Activated naive CD8-positive, alpha-beta T cell treated with anti-CD3 and anti-CD28 coated beads, Interleukin-2, amount 50 U/mL, for 24 hours (primary cell): ENCODE results near the gene PTPN13.

Experiments used
- ATAC-seq: fragments of 150-1000 bp; cut with Tn5 transposase; one replicate; pipeline ENCODE4 v1.10.0; 2021
- DNase-seq: peaks from one replicate; pipeline ENCODE4 v3.0.0; 2021
- H3K27ac Mint-ChIP-seq: one replicate; pipeline ENCODE4 v1.8.0; 2021; ENCODE audit warnings: mild to moderate bottlenecking, mixed read lengths
- H3K27me3 Mint-ChIP-seq: one replicate; pipeline ENCODE4 v1.8.0; 2021; ENCODE audit warnings: mixed read lengths
- H3K36me3 Mint-ChIP-seq: one replicate; pipeline ENCODE4 v1.8.0; 2021; ENCODE audit warnings: low read depth, mixed read lengths
- H3K4me1 Mint-ChIP-seq: one replicate; pipeline ENCODE4 v1.8.0; 2021; ENCODE audit warnings: mixed read lengths
- H3K4me3 Mint-ChIP-seq: one replicate; pipeline ENCODE4 v1.8.0; 2021; ENCODE audit warnings: mild to moderate bottlenecking, moderate library complexity, mixed read lengths
- H3K9me3 Mint-ChIP-seq: one replicate; pipeline ENCODE4 v1.8.0; 2021; ENCODE audit warnings: mixed read lengths

The PTPN13 gene

DNA sequence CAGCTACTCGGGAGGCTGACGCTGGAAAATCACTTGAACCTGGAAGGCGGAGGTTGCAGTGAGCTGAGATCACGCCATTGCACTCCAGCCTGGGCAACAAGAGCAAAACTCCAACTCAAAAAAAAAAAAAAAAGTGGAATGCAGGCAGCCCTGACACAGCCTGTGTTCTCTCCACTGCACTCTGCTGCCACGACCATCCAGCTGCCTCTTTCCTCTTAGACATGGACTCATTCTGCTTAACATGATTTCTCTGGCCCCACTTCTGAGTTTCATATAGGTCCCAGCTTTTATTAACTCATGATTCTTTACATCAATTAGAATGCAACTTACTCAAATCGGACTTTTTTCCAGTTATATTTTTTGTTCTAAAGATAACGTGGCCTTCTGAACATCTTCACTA is 225.4 kb downstream of the PTPN13 start:
- Mint-ChIP-seq H3K36me3 (no peaks in the 10 kb centered on the region), H3K27me3 (no peaks in the 10 kb centered on the region), H3K4me1 (no peaks in the 10 kb centered on the region), H3K27ac (no peak overlapping the region), H3K9me3 (peaks cover 8% of the 10 kb centered on the region), H3K4me3 (no peak overlapping the region)
- DNase-seq (no peak), ATAC-seq (no peak)

DNA sequence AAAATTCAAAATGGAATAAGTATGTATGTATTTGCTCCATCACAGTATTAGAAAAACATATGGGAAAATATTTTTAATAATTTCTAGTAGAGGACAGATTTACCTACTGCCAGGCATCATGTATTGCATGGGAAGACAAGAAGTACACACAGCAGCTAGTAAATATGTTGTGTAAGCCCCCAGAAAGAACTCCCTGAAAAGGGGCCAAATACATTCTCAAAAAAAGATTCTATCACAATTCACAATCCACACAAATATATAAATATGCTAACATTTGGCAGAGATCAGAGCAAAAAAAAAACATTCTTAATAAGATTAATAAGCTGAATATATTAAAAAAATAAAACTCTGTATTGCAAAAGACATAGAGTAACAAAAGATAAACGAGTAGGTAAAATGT is 227.0 kb downstream of the PTPN13 start:
- ATAC-seq (no peak), DNase-seq (no peak)
- no peak overlapping the region for H3K4me3 Mint-ChIP-seq
- H3K27ac Mint-ChIP-seq: no peak overlapping the region
- no peaks in the 10 kb centered on the region for H3K4me1 Mint-ChIP-seq
- no peaks in the 10 kb centered on the region for H3K27me3 Mint-ChIP-seq
- no peaks in the 10 kb centered on the region for H3K9me3 Mint-ChIP-seq
- H3K36me3 Mint-ChIP-seq: no peaks in the 10 kb centered on the region

DNA sequence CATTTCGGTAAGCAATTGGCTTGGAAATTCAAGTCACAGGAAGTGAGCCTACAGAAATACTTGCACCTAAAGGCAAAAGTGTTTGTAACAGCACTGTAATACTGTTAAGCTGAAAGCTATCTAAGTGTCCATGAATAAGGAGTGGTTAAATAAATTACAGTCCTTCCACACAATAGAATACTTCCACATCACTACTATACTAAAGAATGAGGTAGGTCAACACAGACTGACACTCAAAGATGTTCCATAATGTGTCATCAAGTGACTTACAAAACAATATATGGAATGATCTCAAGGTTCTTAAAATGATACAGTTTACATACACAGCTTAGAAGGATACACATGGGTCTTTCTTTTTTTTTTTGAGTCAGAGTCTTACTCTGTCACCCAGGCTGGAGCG is 228.0 kb downstream of the PTPN13 start:
- DNase-seq: no peak
- no peak for ATAC-seq
- H3K27me3 Mint-ChIP-seq: no peaks in the 10 kb centered on the region
- no peaks in the 10 kb centered on the region for H3K36me3 Mint-ChIP-seq
- no peaks in the 10 kb centered on the region for H3K4me1 Mint-ChIP-seq
- no peak overlapping the region for H3K4me3 Mint-ChIP-seq
- H3K27ac Mint-ChIP-seq: no peak overlapping the region
- H3K9me3 Mint-ChIP-seq: no peaks in the 10 kb centered on the region

DNA sequence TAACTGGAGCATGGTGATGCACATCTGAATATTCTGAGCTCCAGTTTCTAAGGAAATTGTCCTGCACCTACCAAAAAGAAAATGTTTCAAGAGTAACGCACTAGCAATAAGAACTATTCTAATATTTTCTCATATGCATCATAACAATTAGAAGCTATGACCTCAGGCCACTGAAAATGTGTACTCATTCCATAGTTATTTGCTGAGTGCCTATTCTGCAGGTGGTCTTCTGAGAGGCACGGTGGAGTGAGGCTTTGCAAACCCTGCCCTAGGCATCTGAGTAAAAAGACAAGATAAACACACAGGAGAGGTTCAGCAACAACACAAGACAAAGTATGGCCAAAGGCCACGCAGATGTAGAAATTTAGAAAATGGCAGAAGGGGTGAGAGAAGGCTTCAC is 231.4 kb downstream of the PTPN13 start:
- no peak for ATAC-seq
- Mint-ChIP-seq H3K27me3 (no peaks in the 10 kb centered on the region), H3K36me3 (no peaks in the 10 kb centered on the region), H3K27ac (no peak overlapping the region), H3K4me3 (no peak overlapping the region), H3K9me3 (no peaks in the 10 kb centered on the region), H3K4me1 (no peaks in the 10 kb centered on the region)
- DNase-seq: no peak

DNA sequence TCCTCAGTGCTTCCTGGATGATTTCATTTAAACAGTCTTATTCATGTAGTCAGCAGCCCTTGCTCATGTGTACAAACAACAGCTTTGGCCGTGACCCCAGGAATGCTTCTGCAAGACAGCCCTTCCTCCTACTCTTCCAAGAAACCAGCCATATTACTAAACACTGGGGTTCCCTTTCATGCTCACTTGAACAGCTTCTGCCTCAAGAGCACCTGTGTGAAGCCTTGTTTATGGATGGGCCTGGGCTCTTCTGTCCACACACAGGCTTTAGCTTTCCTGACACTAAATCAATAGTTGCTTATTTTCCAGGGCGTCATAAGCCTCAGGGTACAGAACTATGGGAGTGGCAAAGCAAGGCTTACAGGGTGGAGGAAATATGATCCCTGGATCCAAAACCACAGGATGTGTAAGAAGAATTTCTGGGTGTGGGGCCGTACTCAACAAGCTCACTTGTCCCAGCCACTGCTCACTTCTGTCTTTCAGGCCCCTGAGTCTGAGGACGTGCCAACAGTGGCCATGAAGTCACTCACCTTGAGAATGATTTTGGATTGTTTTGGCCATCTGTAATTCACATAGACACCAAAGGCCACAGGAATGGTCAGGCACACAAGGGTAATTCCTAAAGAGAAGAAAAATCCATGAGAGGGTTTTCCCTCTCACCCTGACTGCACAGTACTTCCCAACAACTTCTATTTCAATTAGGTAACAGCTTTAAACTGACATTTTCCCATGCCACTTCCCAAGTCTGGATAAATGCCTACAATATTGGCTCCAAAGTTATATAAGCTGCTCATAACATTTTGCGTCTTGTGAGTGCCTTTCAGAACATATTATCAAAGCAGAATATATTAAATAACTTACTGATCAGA is 237.4 kb downstream of the PTPN13 start:
- Mint-ChIP-seq H3K36me3 (no peaks in the 10 kb centered on the region), H3K4me1 (no peaks in the 10 kb centered on the region), H3K27ac (no peak overlapping the region), H3K9me3 (no peaks in the 10 kb centered on the region), H3K27me3 (no peaks in the 10 kb centered on the region), H3K4me3 (no peak overlapping the region)
- ATAC-seq (no peak), DNase-seq (no peak)

DNA sequence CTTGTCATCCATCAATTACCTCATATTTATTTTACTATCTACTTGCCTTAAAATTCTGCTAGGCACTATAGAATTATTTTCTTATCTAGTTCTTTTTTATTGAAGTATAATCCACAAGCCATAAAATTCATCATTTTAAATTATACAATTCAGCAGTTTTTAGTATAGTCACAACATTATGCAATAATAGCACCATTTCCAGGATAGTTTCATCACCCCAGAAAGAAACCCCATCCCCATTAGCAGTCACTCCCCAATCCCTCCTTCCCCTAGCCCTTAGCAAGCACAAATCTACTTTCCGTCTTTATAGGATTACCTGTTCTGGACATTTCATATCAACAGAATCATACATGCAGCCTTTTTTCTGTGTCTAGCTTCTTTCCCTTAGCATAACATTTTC is 239.5 kb downstream of the PTPN13 start:
- H3K4me1 Mint-ChIP-seq: no peaks in the 10 kb centered on the region
- H3K9me3 Mint-ChIP-seq: no peaks in the 10 kb centered on the region
- ATAC-seq (no peak), DNase-seq (no peak)
- H3K27me3 Mint-ChIP-seq: no peaks in the 10 kb centered on the region
- H3K4me3 Mint-ChIP-seq: no peak overlapping the region
- H3K36me3 Mint-ChIP-seq: no peaks in the 10 kb centered on the region
- no peak overlapping the region for H3K27ac Mint-ChIP-seq

DNA sequence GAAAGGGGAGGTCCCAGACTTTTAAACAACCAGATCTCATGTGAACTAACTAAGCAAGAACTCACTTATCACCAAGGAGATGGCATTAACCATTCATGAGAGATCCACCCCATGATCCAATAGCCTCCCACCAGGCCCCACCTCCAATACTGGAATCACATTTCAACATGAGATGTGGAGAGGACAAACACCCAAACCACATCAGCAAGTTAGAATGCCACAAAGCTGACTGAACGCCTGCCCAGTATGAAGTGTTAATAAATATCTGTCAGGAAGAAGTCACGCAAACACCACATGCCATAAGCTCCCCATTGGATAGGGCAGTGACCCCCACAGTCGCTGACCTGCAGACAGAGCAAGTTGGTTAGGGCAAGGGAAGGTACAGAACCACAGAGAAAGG is 240.8 kb downstream of the PTPN13 start:
- no peaks in the 10 kb centered on the region for H3K36me3 Mint-ChIP-seq
- no peak for DNase-seq
- H3K4me3 Mint-ChIP-seq: no peak overlapping the region
- no peaks in the 10 kb centered on the region for H3K27me3 Mint-ChIP-seq
- no peaks in the 10 kb centered on the region for H3K9me3 Mint-ChIP-seq
- no peaks in the 10 kb centered on the region for H3K4me1 Mint-ChIP-seq
- H3K27ac Mint-ChIP-seq: no peak overlapping the region
- ATAC-seq: no peak

DNA sequence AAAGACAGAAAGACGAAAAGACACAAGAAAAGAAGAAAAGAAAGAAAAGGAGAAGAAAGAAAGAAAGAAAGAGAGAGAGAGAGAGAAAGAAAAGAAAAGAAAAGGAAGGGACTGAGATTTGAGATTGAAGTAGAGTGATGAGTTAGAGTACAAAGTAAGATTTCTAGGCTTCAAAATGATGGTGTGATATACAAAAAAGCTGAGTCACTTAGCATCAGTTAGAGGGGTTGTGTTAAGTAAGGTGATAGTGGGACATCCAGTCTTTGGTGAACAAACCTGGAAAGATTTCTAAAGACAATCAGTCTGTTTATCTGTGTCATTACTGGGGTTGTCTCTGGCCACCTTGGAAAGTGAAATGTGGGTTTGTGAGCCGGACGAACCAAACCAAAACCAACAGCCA is 241.6 kb downstream of the PTPN13 start:
- DNase-seq (no peak), ATAC-seq (no peak)
- Mint-ChIP-seq H3K4me3 (no peak overlapping the region), H3K4me1 (no peaks in the 10 kb centered on the region), H3K9me3 (no peaks in the 10 kb centered on the region), H3K36me3 (no peaks in the 10 kb centered on the region), H3K27me3 (no peaks in the 10 kb centered on the region), H3K27ac (no peak overlapping the region)

DNA sequence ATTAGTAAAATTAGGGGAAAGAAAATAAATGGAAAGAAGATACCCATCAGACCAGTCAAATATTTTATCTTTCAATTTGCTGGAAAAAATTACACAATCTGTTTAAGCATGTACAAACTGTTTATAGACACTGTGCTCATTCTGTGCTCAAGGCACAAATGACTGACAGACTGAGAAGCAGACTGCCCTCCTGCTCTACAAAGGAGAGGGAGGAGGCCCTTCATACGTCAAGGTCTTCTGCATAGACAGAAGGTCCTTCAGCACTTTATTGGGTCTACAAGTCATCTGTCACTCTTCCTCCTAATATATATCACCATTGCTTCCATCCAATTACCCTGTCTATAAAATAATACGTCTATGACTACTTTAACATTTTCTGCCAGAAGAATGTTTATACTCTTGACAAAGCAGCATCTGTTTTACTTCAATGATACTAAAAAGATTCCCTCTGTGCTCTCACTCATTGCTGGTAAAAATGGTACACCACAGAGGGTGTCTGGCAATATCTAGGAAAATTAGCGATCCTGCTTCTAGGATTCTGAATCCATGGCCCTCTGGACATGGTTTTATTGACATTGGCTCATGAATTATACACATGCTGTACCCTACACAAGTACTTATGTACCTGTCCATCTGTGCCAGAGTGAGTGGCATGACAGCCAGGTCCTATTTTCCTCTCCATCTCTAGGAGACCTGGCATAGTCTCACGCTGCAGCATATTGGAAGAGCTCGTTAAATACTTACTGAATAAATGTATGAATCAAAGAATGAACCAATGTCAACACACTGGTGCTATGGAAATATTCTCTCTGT is 243.8 kb downstream of the PTPN13 start:
- no peaks in the 10 kb centered on the region for H3K27me3 Mint-ChIP-seq
- DNase-seq (no peak), ATAC-seq (no peak)
- no peaks in the 10 kb centered on the region for H3K36me3 Mint-ChIP-seq
- H3K27ac Mint-ChIP-seq: no peak overlapping the region
- no peak overlapping the region for H3K4me3 Mint-ChIP-seq
- no peaks in the 10 kb centered on the region for H3K9me3 Mint-ChIP-seq
- no peaks in the 10 kb centered on the region for H3K4me1 Mint-ChIP-seq

DNA sequence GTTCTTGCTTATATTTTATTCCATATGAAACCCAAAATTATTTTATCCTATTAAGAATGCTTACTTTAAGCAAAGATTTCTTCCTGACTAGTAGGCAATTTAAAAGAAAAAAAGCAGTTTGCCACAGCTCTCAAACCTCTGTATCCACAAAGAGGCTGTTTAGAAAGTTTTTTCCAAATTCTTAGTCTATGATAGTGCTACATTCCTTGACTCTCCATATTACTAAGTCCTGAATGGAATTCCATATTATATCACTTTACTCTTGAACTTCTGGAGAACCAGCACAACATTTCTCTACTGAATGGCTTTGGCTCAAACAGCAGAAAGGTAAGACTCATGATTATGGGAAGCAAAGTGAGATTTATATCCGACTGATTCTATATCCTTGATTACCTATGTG is 246.7 kb downstream of the PTPN13 start:
- Mint-ChIP-seq H3K27me3 (no peaks in the 10 kb centered on the region), H3K27ac (no peak overlapping the region), H3K9me3 (no peaks in the 10 kb centered on the region), H3K4me3 (no peak overlapping the region), H3K36me3 (no peaks in the 10 kb centered on the region), H3K4me1 (no peaks in the 10 kb centered on the region)
- ATAC-seq (no peak), DNase-seq (no peak)

DNA sequence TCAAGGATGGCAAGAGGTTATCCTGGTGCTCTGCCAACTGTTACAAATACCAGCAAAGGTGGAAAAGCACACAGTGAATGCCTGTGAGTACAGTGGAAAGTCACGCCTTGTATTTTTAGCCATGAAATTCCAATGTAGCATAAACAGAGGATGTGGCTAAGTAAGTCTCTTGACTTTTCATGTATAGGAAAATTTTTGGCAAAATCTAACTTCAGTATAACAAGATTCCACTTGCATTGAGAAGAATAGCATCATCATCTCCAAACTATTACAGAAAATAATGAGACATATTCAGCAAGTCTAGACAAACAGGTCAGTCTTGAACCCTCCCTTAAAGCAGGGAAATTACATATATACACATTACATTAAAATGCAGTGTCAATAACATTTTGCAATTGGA is 247.2 kb downstream of the PTPN13 start:
- H3K4me1 Mint-ChIP-seq: no peaks in the 10 kb centered on the region
- ATAC-seq: no peak
- H3K27me3 Mint-ChIP-seq: no peaks in the 10 kb centered on the region
- no peak for DNase-seq
- H3K9me3 Mint-ChIP-seq: no peaks in the 10 kb centered on the region
- no peak overlapping the region for H3K27ac Mint-ChIP-seq
- H3K36me3 Mint-ChIP-seq: no peaks in the 10 kb centered on the region
- H3K4me3 Mint-ChIP-seq: no peak overlapping the region

DNA sequence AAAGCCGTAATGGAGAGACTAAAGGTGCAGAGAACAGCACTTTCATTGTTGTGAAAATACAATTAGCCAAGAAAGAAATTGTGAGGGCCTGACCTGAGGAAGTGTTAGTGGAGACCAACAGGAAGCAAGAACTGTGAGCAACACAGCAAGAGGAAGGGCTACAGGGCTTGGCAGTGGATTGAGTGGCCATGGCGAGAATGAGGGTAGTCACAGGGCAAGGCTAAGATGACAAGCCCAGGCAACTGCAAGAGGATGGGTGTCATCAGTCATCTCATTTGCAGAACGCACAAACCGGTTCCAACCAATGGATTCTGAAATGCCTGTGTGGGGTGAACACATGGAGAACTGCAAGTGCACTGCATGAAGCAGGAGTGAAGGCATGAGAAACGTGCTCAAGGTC is 251.5 kb downstream of the PTPN13 start:
- no peak for ATAC-seq
- H3K9me3 Mint-ChIP-seq: no peaks in the 10 kb centered on the region

DNA sequence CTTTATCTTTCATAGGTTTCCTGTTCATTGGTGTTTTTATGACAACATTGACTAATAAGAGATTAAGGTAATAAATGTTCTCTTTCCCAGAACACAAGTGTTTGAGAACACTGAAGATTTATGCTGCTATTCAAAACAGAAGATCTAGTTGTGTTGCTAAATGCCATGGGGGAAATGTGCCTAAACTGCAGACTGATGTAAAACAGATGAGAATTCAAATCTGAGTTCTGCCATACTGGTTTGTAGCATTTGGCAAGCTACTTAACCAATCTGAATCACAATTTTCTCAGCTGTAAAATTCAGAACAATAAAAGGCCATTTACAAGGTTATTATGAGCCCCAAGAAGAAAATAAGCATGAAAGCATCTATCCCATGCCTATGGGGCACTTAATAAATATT is 252.8 kb downstream of the PTPN13 start:
- Mint-ChIP-seq H3K36me3 (no peaks in the 10 kb centered on the region), H3K4me1 (peaks cover 2% of the 10 kb centered on the region), H3K4me3 (no peak overlapping the region), H3K9me3 (no peaks in the 10 kb centered on the region), H3K27me3 (peaks cover 1% of the 10 kb centered on the region), H3K27ac (no peak overlapping the region)
- no peak for ATAC-seq
- no peak for DNase-seq

More for the DNA sequence above, 251.5 kb downstream of the PTPN13 start:
- no peak for DNase-seq
- peaks cover 1% of the 10 kb centered on the region for H3K27me3 Mint-ChIP-seq
- H3K4me1 Mint-ChIP-seq: peaks cover under 1% of the 10 kb centered on the region
- no peak overlapping the region for H3K4me3 Mint-ChIP-seq
- no peak overlapping the region for H3K27ac Mint-ChIP-seq
- H3K36me3 Mint-ChIP-seq: no peaks in the 10 kb centered on the region

DNA sequence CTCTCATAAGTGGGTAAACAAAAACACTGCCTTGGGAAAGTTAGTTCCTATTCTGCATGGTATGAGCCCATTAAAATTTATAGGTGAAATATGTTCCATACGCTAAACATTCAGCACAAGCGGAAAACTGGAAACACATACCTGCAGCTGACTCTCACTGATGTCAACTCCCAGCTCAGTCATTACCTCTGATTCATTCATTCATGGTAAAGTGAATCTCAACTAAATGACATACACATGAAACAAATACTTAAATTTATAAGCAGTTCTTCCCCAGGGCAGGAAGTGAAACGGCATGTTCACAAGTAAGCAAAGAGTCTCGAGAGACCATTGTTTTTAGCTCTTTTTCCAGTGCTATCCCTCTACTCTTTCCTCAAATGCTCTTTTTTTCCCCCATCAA is 253.5 kb downstream of the PTPN13 start:
- no peak for ATAC-seq
- H3K9me3 Mint-ChIP-seq: no peaks in the 10 kb centered on the region

DNA sequence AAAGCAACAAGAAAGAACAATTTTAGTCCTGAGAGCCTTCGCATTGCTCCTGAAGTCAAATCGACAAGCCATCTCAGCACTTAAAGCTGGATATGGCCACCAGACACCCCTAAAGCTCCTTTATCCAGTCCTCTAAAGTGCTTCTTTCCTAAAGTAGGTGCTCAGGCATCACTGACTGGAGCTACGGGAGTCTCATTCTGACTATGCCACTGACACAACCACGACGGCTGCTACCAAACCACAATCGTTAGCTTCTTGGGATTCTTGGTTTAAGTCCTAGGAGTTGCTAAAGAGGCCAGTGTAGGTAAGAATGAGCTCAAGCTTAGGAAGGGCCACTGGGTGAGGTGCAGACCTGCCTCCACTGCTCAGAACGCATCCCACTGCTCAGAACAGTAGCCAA is 254.0 kb downstream of the PTPN13 start:
- Mint-ChIP-seq H3K4me1 (peaks cover 2% of the 10 kb centered on the region), H3K9me3 (no peaks in the 10 kb centered on the region), H3K4me3 (no peak overlapping the region), H3K36me3 (no peaks in the 10 kb centered on the region), H3K27ac (no peak overlapping the region), H3K27me3 (peaks cover 1% of the 10 kb centered on the region)
- ATAC-seq (no peak), DNase-seq (no peak)

More for the DNA sequence above, 253.5 kb downstream of the PTPN13 start:
- H3K4me3 Mint-ChIP-seq: no peak overlapping the region
- H3K36me3 Mint-ChIP-seq: no peaks in the 10 kb centered on the region
- no peak for DNase-seq
- no peak overlapping the region for H3K27ac Mint-ChIP-seq
- H3K4me1 Mint-ChIP-seq: peaks cover 2% of the 10 kb centered on the region
- peaks cover 1% of the 10 kb centered on the region for H3K27me3 Mint-ChIP-seq
